DND-41 (cell line): ENCODE measurements around the gene RIPOR1.
"Not testable (repeated sequence)": the region's sequence is repeated elsewhere in the genome, so short reads cannot be mapped to it uniquely, and the experiment has no call there.

Experiments used
- EZH2 ChIP-seq: IDR thresholded peaks from 3 replicates; pipeline ENCODE4 v1.6.1; 2012; ENCODE audit warnings: borderline replicate concordance, low read depth, mild to moderate bottlenecking, moderate library complexity, low read length, inconsistent platforms; ENCODE audit not compliant: severe bottlenecking
- TF ChIP-seq, protein P1 (sequence below): IDR thresholded peaks from 2 replicates; pipeline ENCODE4 v1.5.1; 2012; ENCODE audit warnings: borderline replicate concordance, low read length, moderate library complexity, mild to moderate bottlenecking; ENCODE audit not compliant: poor library complexity, severe bottlenecking; ENCODE audit errors: extremely low read depth

DNA sequence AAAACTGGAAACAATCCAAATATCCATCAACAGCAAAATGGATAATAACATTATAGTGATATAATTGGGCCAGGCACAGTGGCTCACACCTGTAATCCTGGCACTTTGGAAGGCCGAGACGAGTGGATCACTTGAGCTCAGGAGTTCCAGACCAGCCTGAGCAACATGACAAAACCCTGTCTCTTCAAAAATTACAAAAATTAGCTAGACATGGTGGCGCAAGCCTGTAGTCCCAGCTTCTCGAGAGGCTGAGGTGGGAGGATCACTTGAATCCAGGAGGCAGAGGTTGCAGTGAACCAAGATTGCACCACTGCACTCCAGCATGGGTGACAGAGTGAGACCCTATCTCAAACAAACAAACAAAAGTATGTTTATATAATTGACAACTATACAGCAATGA lies 41.1 kb upstream of the RIPOR1 start:
- TF ChIP-seq, protein P1, sequence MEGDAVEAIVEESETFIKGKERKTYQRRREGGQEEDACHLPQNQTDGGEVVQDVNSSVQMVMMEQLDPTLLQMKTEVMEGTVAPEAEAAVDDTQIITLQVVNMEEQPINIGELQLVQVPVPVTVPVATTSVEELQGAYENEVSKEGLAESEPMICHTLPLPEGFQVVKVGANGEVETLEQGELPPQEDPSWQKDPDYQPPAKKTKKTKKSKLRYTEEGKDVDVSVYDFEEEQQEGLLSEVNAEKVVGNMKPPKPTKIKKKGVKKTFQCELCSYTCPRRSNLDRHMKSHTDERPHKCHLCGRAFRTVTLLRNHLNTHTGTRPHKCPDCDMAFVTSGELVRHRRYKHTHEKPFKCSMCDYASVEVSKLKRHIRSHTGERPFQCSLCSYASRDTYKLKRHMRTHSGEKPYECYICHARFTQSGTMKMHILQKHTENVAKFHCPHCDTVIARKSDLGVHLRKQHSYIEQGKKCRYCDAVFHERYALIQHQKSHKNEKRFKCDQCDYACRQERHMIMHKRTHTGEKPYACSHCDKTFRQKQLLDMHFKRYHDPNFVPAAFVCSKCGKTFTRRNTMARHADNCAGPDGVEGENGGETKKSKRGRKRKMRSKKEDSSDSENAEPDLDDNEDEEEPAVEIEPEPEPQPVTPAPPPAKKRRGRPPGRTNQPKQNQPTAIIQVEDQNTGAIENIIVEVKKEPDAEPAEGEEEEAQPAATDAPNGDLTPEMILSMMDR: not testable (repeated sequence)
- not testable (repeated sequence) for TF ChIP-seq EZH2
